ENCODE results near the gene CHD5.

The CHD5 gene

GRCh38 chr1:6096243-6097116 lies 83.6 kb downstream of the CHD5 start:
- no peak for DNase-seq

GRCh38 chr1:6095511-6096242 lies 84.4 kb downstream of the CHD5 start:
- no peak for DNase-seq

GRCh38 chr1:6094801-6095505 lies 85.2 kb downstream of the CHD5 start:
- no peak for DNase-seq

- no peak for DNase-seq
These were observed 85.9 kb downstream of the CHD5 start for GRCh38 chr1:6094246-6094645.

GRCh38 chr1:6093611-6094010 lies 86.5 kb downstream of the CHD5 start:
- DNase-seq = no peak

GRCh38 chr1:6093071-6093470 lies 87.0 kb downstream of the CHD5 start:
- DNase-seq = no peak

- no peak for DNase-seq
These were observed 87.9 kb downstream of the CHD5 start for GRCh38 chr1:6092211-6092610.

GRCh38 chr1:6091823-6092109 lies 88.4 kb downstream of the CHD5 start:
- DNase-seq = no peak

- no peak for DNase-seq
These were observed 88.9 kb downstream of the CHD5 start for GRCh38 chr1:6090996-6091822.

GRCh38 chr1:6090288-6090687 lies 89.8 kb downstream of the CHD5 start:
- no peak for DNase-seq

GRCh38 chr1:6088956-6089355 lies 91.2 kb downstream of the CHD5 start:
- DNase-seq = no peak

- no peak for DNase-seq
These were observed 92.2 kb downstream of the CHD5 start for GRCh38 chr1:6087958-6088357.

- DNase-seq = no peak
These were observed 92.7 kb downstream of the CHD5 start for GRCh38 chr1:6087377-6087772.

- DNase-seq = no peak
These were observed 93.3 kb downstream of the CHD5 start for GRCh38 chr1:6086762-6087376.

GRCh38 chr1:6086358-6086757 lies 93.8 kb downstream of the CHD5 start:
- DNase-seq = no peak

- no peak for DNase-seq
These were observed 94.5 kb downstream of the CHD5 start for GRCh38 chr1:6085666-6086065.

GRCh38 chr1:6084781-6085495 lies 95.2 kb downstream of the CHD5 start:
- no peak for DNase-seq

- no peak for DNase-seq
These were observed 96.2 kb downstream of the CHD5 start for GRCh38 chr1:6083801-6084446.

GRCh38 chr1:6083385-6083784 lies 96.7 kb downstream of the CHD5 start:
- no peak for DNase-seq

- no peak for DNase-seq
These were observed 97.6 kb downstream of the CHD5 start for GRCh38 chr1:6082430-6082971.

GRCh38 chr1:6081901-6082300 lies 98.2 kb downstream of the CHD5 start:
- no peak for DNase-seq
